ENCODE data around the gene SVIL. TPM values are rescaled to one million over a fixed set of nuclear protein-coding genes. Genes with fewer than 3 reads are reported as not detected.
"Not testable (repeated sequence)": the region's sequence is repeated elsewhere in the genome, so short reads cannot be mapped to it uniquely, and the experiment has no call there.

SVIL gene
- total RNA-seq, 1 donor, result 309 TPM

GRCh38 chr10:29610876-29611647 is 23.7 kb downstream of the SVIL start:
- H3K4me3 ChIP-seq (ENCODE audit: low read depth, low read length), result no peak overlapping the region
- TF ChIP-seq, protein P1, sequence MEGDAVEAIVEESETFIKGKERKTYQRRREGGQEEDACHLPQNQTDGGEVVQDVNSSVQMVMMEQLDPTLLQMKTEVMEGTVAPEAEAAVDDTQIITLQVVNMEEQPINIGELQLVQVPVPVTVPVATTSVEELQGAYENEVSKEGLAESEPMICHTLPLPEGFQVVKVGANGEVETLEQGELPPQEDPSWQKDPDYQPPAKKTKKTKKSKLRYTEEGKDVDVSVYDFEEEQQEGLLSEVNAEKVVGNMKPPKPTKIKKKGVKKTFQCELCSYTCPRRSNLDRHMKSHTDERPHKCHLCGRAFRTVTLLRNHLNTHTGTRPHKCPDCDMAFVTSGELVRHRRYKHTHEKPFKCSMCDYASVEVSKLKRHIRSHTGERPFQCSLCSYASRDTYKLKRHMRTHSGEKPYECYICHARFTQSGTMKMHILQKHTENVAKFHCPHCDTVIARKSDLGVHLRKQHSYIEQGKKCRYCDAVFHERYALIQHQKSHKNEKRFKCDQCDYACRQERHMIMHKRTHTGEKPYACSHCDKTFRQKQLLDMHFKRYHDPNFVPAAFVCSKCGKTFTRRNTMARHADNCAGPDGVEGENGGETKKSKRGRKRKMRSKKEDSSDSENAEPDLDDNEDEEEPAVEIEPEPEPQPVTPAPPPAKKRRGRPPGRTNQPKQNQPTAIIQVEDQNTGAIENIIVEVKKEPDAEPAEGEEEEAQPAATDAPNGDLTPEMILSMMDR (IDR thresholded peaks at IDR 0.05; ENCODE audit: insufficient read depth, low read length), result no peak
- no peak for DNase-seq (ENCODE audit: low read depth)

- H3K4me3 ChIP-seq (ENCODE audit: low read depth, low read length); DNase-seq (ENCODE audit: low read depth): not testable (repeated sequence)
These were observed 24.4 kb downstream of the SVIL start for GRCh38 chr10:29610331-29610730.

GRCh38 chr10:29609696-29610095 is 25.1 kb downstream of the SVIL start:
- H3K4me3 ChIP-seq (ENCODE audit: low read depth, low read length), result no peak overlapping the region
- TF ChIP-seq, protein P1 (IDR thresholded peaks at IDR 0.05; ENCODE audit: insufficient read depth, low read length), result no peak
- DNase-seq (ENCODE audit: low read depth), result no peak

- H3K4me3 ChIP-seq (ENCODE audit: low read depth, low read length), result no peak overlapping the region
- no peak for DNase-seq (ENCODE audit: low read depth)
- TF ChIP-seq, protein P1 (IDR thresholded peaks at IDR 0.05; ENCODE audit: insufficient read depth, low read length), result no peak
These were observed 26.1 kb downstream of the SVIL start for GRCh38 chr10:29608476-29609301.

DNA sequence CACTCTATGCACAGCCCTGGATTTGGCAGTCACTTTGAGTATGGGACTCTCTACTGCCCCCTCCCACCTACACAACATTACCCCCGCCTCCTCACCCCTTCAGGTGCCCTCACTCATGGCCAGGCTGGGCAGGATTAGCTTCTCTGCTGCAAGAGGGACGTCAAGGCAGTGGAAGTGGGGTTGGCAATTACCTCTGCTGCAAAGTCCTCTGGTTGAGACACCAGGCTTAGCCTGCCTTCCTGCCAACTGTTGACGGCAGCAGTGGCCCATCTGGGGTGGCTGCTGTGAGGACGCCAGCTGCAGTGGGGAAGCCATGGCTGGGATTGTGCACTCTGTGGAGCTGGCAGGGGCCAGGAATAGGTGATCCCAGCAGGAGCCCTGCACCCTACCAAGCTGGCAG is 26.7 kb downstream of the SVIL start:
- TF ChIP-seq, protein P1 (IDR thresholded peaks at IDR 0.05; ENCODE audit: insufficient read depth, low read length), result no peak
- no peak for DNase-seq (ENCODE audit: low read depth)

GRCh38 chr10:29607576-29607975 is 27.2 kb downstream of the SVIL start:
- no peak for DNase-seq (ENCODE audit: low read depth)
- no peak overlapping the region for H3K4me3 ChIP-seq (ENCODE audit: low read depth, low read length)
- TF ChIP-seq, protein P1 (IDR thresholded peaks at IDR 0.05; ENCODE audit: insufficient read depth, low read length), result no peak

More for the DNA sequence above, 26.7 kb downstream of the SVIL start:
- H3K4me3 ChIP-seq (ENCODE audit: low read depth, low read length), result no peak overlapping the region

- not testable (repeated sequence) for DNase-seq (ENCODE audit: low read depth); H3K4me3 ChIP-seq (ENCODE audit: low read depth, low read length)
These were observed 28.1 kb downstream of the SVIL start for GRCh38 chr10:29606693-29607092.
